AG10803 (cell line): ENCODE results near the gene PTTG1IP.

Source experiments
- DNase-seq: peaks from one replicate; pipeline ENCODE4 v3.0.0; 2010; ENCODE audit warnings: low read depth
- H3K4me3 ChIP-seq: 2 replicates; pipeline ENCODE4 v1.5.1; 2011; ENCODE audit warnings: mild to moderate bottlenecking, low read length, control low read depth
- CTCF ChIP-seq: conservative IDR thresholded peaks from 2 replicates; pipeline ENCODE4 v1.5.1; 2011; ENCODE audit warnings: mild to moderate bottlenecking, low read length, control low read depth, inconsistent platforms

Gene PTTG1IP

GRCh38 chr21:44897326-44898010, 24.0 kb upstream of the PTTG1IP start:
- TF ChIP-seq CTCF = no peak
- no peak for DNase-seq

GRCh38 chr21:44896561-44897286, 23.2 kb upstream of the PTTG1IP start:
- no peak overlapping the region for H3K4me3 ChIP-seq
- no peak for DNase-seq
- no peak for TF ChIP-seq CTCF

More at GRCh38 chr21:44897326-44898010, 24.0 kb upstream of the PTTG1IP start:
- H3K4me3 ChIP-seq = no peak overlapping the region

- no peak overlapping the region for H3K4me3 ChIP-seq
- DNase-seq = no peak
- no peak for TF ChIP-seq CTCF
Measured at GRCh38 chr21:44895859-44896258, 22.4 kb upstream of the PTTG1IP start.

GRCh38 chr21:44894687-44895302, 21.3 kb upstream of the PTTG1IP start:
- TF ChIP-seq CTCF = no peak
- DNase-seq = no peak

GRCh38 chr21:44893948-44894656, 20.6 kb upstream of the PTTG1IP start:
- TF ChIP-seq CTCF = no peak
- no peak for DNase-seq
- no peak overlapping the region for H3K4me3 ChIP-seq

More at GRCh38 chr21:44894687-44895302, 21.3 kb upstream of the PTTG1IP start:
- H3K4me3 ChIP-seq = no peak overlapping the region

GRCh38 chr21:44893278-44893556, 19.7 kb upstream of the PTTG1IP start:
- DNase-seq = no peak
- H3K4me3 ChIP-seq = no peak overlapping the region
- TF ChIP-seq CTCF = no peak
